Subcutaneous adipose tissue (tissue), 4 donors: Measurements from ENCODE around the gene METRNL. TPM values are rescaled to one million over a fixed set of nuclear protein-coding genes. Genes with fewer than 3 reads are reported as not detected.

Experiments used
- CTCF ChIP-seq: fragments of 450-650 bp; IDR thresholded peaks from one replicate; pipeline ENCODE4 v1.5.1; 2016; ENCODE audit warnings: low read depth, mild to moderate bottlenecking, control low read depth, antibody characterized with exemption, moderate library complexity
- total RNA-seq, 4 donors: library from RNA; depleted of rRNA; stranded (reverse); fragments of >200 nt; gene quantifications; one replicate each; pipeline ENCODE4 v1.1.0, GENCODE V29; 2016

METRNL gene
- 100 to 1,000 TPM in 2 of 4 donors, 10 to 100 TPM in 2; 53.5 to 114 (median 86.4) TPM for total RNA-seq

GRCh38 chr17:83079352-83079747 lies at the start of gene METRNL:
Gene METRNL, plus strand, starts transcription at chr17:83079609. Its CDS starts 207 bp downstream, at chr17:83079816.
- TF ChIP-seq CTCF, result no peak

GRCh38 chr17:83030432-83030831 lies 49.0 kb upstream of the METRNL start:
- TF ChIP-seq CTCF, result no peak

GRCh38 chr17:83031321-83031945 lies 48.0 kb upstream of the METRNL start:
- no peak for TF ChIP-seq CTCF

GRCh38 chr17:83032781-83033180 lies 46.6 kb upstream of the METRNL start:
- no peak for TF ChIP-seq CTCF

- no peak for TF ChIP-seq CTCF
Observed at GRCh38 chr17:83034525-83034924, 44.9 kb upstream of the METRNL start.

- TF ChIP-seq CTCF, result no peak
Observed at GRCh38 chr17:83035722-83036121, 43.7 kb upstream of the METRNL start.

GRCh38 chr17:83036193-83036592 lies 43.2 kb upstream of the METRNL start:
- TF ChIP-seq CTCF, result no peak
